Ishikawa (cell line): Measurements from ENCODE around the gene ABHD16A.

Experiments
- CEBPB ChIP-seq: IDR thresholded peaks from 2 replicates; pipeline ENCODE4 v1.6.1; 2012
- CREB1 ChIP-seq: IDR thresholded peaks from 2 replicates; pipeline ENCODE4 v1.6.1; 2012; ENCODE audit warnings: low read depth
- EGR1 ChIP-seq: IDR thresholded peaks from 2 replicates; pipeline ENCODE4 v1.6.1; 2012
- EP300 ChIP-seq: IDR thresholded peaks from 2 replicates; pipeline ENCODE4 v1.6.1; 2012; ENCODE audit warnings: borderline replicate concordance
- RAD21 ChIP-seq: IDR thresholded peaks from 2 replicates; pipeline ENCODE4 v1.6.1; 2012; ENCODE audit warnings: low read depth
- TF ChIP-seq, protein P1 (sequence below): IDR thresholded peaks from 2 replicates; pipeline ENCODE4 v1.6.1; 2012
- TF ChIP-seq, protein P2 (sequence below): IDR thresholded peaks from 2 replicates; pipeline ENCODE4 v1.6.1; 2012; ENCODE audit warnings: low read depth, mild to moderate bottlenecking

DNA sequence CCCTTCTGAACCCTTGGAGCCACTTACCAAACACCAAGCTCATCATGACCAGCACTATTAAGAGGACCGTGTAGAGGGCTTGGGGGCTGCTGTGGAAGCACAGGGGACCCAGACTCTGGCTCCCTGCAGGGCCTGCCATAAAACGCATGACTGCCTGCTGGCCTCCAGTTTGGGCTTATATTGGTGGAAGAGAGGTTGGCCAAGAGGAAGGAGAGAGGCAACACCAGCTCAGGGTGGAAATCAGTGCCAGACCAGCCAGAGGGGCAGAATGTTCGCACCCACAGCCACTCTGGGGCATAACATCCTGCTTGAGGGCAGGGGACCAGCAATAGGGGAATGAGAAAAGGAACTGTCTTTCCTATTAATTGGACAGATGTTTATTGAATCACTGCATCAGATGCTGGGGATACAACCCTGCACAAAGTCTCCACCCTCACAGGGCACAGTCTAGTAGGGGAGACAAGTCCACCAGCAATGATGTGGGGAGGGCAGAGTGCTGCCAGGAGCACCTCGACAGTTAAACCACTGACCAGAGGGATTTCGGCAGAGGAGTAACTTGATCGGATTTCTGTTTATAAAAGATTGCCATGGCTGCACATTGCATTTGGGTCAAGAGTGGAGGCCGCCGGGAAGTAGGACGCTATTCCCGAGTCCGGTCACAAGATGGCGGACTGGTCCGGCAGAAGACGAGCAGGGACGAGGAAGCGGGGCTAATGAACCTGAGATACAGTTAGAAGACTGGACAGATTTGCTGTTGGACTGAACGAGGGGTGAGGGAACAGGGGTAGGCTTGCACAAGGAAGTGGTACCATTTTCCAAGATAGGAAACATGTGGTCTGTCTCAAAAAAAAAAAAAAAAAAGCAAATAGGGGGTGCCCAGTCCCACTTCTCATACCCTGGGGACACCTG, 22.6 kb downstream of the ABHD16A start, which contains the start of gene LY6G5C:
- TF ChIP-seq EP300 (no peak), CREB1 (no peak), RAD21 (peak; percentile 97), EGR1 (no peak), CEBPB (no peak)
- TF ChIP-seq, protein P1, sequence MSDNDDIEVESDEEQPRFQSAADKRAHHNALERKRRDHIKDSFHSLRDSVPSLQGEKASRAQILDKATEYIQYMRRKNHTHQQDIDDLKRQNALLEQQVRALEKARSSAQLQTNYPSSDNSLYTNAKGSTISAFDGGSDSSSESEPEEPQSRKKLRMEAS = no peak; the same call in 1 of the 2 replicates
- TF ChIP-seq, protein P2, sequence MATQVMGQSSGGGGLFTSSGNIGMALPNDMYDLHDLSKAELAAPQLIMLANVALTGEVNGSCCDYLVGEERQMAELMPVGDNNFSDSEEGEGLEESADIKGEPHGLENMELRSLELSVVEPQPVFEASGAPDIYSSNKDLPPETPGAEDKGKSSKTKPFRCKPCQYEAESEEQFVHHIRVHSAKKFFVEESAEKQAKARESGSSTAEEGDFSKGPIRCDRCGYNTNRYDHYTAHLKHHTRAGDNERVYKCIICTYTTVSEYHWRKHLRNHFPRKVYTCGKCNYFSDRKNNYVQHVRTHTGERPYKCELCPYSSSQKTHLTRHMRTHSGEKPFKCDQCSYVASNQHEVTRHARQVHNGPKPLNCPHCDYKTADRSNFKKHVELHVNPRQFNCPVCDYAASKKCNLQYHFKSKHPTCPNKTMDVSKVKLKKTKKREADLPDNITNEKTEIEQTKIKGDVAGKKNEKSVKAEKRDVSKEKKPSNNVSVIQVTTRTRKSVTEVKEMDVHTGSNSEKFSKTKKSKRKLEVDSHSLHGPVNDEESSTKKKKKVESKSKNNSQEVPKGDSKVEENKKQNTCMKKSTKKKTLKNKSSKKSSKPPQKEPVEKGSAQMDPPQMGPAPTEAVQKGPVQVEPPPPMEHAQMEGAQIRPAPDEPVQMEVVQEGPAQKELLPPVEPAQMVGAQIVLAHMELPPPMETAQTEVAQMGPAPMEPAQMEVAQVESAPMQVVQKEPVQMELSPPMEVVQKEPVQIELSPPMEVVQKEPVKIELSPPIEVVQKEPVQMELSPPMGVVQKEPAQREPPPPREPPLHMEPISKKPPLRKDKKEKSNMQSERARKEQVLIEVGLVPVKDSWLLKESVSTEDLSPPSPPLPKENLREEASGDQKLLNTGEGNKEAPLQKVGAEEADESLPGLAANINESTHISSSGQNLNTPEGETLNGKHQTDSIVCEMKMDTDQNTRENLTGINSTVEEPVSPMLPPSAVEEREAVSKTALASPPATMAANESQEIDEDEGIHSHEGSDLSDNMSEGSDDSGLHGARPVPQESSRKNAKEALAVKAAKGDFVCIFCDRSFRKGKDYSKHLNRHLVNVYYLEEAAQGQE = no peak
